Colonic mucosa (tissue), 4 donors: ENCODE measurements around the gene PMEPA1. TPM values are rescaled to one million over a fixed set of nuclear protein-coding genes. Genes with fewer than 3 reads are reported as not detected.

Source experiments
- DNase-seq: peaks from one replicate; pipeline ENCODE4 v3.0.0-alpha.2; 2020
- H3K27ac ChIP-seq: fragments of 200-600 bp; one replicate; pipeline ENCODE4 v1.8.0; 2021
- H3K27me3 ChIP-seq: fragments of 200-600 bp; one replicate; pipeline ENCODE4 v1.8.0; 2021
- H3K36me3 ChIP-seq: fragments of 200-600 bp; one replicate; pipeline ENCODE4 v1.8.0; 2021
- H3K4me1 ChIP-seq: fragments of 200-600 bp; one replicate; pipeline ENCODE4 v1.8.0; 2021; ENCODE audit warnings: mild to moderate bottlenecking
- H3K4me3 ChIP-seq: fragments of 200-600 bp; one replicate; pipeline ENCODE4 v1.8.0; 2021
- H3K9ac ChIP-seq, 2 donors: one replicate each; pipeline ENCODE4 v1.7.0; 2013; ENCODE audit warnings: control low read depth in 2 of 2, low read depth in 2 of 2, low read length in 2 of 2
- H3K9me3 ChIP-seq: fragments of 200-600 bp; one replicate; pipeline ENCODE4 v1.8.0; 2021
- intact Hi-C: fragments of 100-400 bp; cut with DNase I; formaldehyde crosslinking; loops from one replicate; pipeline ENCODE4 v1.14.1; 2022
- total RNA-seq, 2 donors: library from RNA; stranded (reverse); fragmentation: NEBNext Ultra II Directional in 1 of 2; extraction: Animal tissue kit (Norgen Biotek cat#: 25700) in 1 of 2; gene quantifications; one replicate each; pipeline ENCODE4 v1.2.1, GENCODE V29; 2021
- TF ChIP-seq, protein P1 (sequence below): fragments of 200-600 bp; IDR thresholded peaks from one replicate; pipeline ENCODE4 v1.8.0; 2022; ENCODE audit warnings: antibody characterized with exemption, mild to moderate bottlenecking
- donor health status: healthy.
- donor health status: DM: no; HTN: no; CAD: no.
- donor health status: DM: no; HTN: no; CAD: no.

PMEPA1 gene
- total RNA-seq, 2 donors from 2014 or later = 13.0 to 26.1 TPM

DNA sequence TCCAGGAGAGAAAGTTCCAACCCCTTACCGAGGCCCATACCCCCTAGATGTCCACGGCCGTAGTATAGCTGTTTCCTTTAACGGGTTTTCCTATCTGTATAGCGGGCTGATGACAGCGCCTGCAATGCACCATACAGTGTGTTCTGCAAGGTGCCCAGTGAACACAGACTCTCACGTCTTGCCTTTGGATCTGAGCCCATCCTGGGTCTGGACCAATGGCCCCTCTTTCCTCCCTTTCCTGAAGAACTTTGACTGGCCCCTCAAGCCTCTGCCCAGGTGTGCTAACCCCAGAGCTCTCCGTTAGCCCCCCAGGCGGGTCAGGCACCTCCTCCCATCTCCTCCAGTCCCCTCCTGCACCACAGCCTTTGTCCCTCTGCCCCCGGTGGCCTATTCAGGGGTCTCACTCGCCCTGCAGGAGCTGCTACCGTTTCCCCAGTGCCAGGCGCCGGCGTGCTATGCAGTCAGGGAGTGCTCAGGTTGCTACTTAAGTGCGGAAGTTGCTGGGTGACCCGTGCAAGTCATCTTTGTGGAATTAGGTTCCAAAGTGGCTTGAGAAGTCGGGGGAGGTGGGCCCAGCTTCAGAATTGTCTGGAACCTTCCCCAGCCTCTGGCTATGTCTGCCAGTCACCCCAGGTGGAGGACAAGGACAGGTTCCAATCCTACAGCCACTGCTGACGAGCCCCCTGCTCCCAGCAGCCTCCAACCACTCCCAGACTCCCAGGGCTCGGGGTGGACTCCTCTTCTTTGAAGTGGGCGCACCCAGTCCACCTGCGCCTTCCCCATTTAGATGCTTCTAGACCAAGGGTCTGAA is 54.6 kb downstream of the PMEPA1 start:
- Histone ChIP-seq H3K27me3 (no peaks in the 10 kb centered on the region), H3K4me1 (no peaks in the 10 kb centered on the region), H3K9ac (peak overlapping the region in 1 of 2 donors; percentile 1), H3K4me3 (no peak overlapping the region), H3K36me3 (no peaks in the 10 kb centered on the region), H3K27ac (no peak overlapping the region), H3K9me3 (no peaks in the 10 kb centered on the region)
- intact Hi-C loops = loop anchor here (2.0 to 5.0 kb wide), 2 partner anchors 434 to 522 kb away; no protein-coding TSS in a partner anchor
- DNase-seq = peak; percentile 16
- TF ChIP-seq, protein P1, sequence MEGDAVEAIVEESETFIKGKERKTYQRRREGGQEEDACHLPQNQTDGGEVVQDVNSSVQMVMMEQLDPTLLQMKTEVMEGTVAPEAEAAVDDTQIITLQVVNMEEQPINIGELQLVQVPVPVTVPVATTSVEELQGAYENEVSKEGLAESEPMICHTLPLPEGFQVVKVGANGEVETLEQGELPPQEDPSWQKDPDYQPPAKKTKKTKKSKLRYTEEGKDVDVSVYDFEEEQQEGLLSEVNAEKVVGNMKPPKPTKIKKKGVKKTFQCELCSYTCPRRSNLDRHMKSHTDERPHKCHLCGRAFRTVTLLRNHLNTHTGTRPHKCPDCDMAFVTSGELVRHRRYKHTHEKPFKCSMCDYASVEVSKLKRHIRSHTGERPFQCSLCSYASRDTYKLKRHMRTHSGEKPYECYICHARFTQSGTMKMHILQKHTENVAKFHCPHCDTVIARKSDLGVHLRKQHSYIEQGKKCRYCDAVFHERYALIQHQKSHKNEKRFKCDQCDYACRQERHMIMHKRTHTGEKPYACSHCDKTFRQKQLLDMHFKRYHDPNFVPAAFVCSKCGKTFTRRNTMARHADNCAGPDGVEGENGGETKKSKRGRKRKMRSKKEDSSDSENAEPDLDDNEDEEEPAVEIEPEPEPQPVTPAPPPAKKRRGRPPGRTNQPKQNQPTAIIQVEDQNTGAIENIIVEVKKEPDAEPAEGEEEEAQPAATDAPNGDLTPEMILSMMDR = no peak

DNA sequence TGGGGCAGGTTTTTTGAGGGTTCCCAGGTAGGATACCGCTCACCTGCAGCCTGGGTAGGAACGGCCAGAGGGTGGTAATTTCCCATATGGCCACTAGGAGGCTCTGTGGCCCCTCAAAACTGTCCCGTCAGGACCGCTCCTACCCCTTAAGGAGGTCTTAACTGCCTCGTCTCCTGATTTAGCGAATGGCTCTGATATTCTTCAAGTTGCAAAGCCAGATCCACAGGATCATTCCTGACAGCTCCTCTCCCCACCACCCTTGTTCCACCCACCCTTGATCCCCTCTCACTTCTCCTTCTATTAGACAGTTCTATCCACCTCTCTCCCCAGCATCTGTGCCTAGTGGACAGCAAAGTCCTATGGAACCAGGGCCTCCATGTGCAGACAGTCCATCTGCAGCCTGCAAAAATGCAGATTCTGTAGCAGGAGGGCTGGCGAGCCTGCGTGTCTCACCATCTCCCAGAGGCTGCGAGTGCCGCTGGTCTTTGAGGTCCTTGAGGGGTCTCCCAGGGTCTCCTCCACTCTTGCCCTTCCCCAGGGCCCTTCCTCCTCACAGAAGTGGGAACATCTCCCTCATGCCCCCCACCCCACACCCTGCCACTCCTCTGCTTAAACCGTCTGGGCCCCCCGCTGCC is 55.3 kb downstream of the PMEPA1 start:
- Histone ChIP-seq H3K36me3 (no peaks in the 10 kb centered on the region), H3K9ac (no peak overlapping the region), H3K9me3 (no peaks in the 10 kb centered on the region), H3K27ac (no peak overlapping the region), H3K4me3 (no peak overlapping the region), H3K27me3 (no peaks in the 10 kb centered on the region), H3K4me1 (no peaks in the 10 kb centered on the region)
- TF ChIP-seq, protein P1 = peak; percentile 89
- intact Hi-C loops = loop anchor here (2.0 kb wide), 1 partner anchor 434 kb away; no protein-coding TSS in a partner anchor
- peak; percentile 61 for DNase-seq

DNA sequence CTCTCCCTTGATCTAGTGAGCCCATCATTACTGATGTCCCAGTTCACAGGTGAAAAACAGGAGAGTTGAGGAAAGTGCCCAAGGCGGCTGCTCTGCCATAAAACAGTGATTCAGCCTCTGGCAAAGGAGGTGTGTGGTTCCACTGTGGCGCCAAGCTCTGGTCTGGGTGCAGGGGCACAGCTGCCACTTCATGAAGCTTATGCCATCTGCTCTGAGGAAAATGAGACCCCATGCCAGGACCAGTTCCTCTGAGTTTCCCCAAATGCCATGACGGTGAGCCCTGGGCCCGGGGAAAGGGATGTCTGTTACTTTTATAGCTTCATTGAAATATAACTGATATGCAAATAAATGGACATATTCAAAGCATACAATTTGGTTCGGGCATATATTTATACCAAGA is 55.9 kb downstream of the PMEPA1 start:
- DNase-seq = peak; percentile 16
- H3K9ac ChIP-seq = no peak overlapping the region

DNA sequence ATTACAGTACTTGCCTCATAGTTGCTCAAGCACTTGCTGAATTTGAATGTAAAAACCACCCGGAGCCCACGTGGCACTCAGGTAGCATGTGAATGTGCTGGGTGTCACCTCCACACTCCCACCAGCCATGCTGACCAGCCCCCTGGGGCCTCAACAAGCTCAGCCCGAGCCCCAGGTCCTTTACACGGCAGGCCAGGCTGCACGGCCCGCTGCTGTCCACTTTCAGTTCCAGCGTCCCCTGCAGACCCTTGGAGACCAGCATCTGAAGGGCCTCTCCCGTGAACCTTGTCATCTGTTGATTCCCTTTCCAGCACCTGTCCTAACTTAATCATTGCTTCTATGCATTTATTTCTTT is 56.3 kb downstream of the PMEPA1 start:
- TF ChIP-seq, protein P1 = no peak
- H3K4me3 ChIP-seq = no peak overlapping the region
- H3K36me3 ChIP-seq = no peaks in the 10 kb centered on the region
- H3K9me3 ChIP-seq = no peaks in the 10 kb centered on the region
- no peaks in the 10 kb centered on the region for H3K4me1 ChIP-seq
- no peak overlapping the region for H3K27ac ChIP-seq
- intact Hi-C loops = no loop called here
- no peak overlapping the region for H3K9ac ChIP-seq
- no peak for DNase-seq
- no peaks in the 10 kb centered on the region for H3K27me3 ChIP-seq

More for the DNA sequence above, 55.9 kb downstream of the PMEPA1 start:
- Histone ChIP-seq H3K27ac (no peak overlapping the region), H3K27me3 (no peaks in the 10 kb centered on the region), H3K4me3 (no peak overlapping the region), H3K4me1 (no peaks in the 10 kb centered on the region), H3K9me3 (no peaks in the 10 kb centered on the region), H3K36me3 (no peaks in the 10 kb centered on the region)
- intact Hi-C loops = loop anchor here (2.0 kb wide), 1 partner anchor 435 kb away; no protein-coding TSS in a partner anchor
- TF ChIP-seq, protein P1 = no peak

DNA sequence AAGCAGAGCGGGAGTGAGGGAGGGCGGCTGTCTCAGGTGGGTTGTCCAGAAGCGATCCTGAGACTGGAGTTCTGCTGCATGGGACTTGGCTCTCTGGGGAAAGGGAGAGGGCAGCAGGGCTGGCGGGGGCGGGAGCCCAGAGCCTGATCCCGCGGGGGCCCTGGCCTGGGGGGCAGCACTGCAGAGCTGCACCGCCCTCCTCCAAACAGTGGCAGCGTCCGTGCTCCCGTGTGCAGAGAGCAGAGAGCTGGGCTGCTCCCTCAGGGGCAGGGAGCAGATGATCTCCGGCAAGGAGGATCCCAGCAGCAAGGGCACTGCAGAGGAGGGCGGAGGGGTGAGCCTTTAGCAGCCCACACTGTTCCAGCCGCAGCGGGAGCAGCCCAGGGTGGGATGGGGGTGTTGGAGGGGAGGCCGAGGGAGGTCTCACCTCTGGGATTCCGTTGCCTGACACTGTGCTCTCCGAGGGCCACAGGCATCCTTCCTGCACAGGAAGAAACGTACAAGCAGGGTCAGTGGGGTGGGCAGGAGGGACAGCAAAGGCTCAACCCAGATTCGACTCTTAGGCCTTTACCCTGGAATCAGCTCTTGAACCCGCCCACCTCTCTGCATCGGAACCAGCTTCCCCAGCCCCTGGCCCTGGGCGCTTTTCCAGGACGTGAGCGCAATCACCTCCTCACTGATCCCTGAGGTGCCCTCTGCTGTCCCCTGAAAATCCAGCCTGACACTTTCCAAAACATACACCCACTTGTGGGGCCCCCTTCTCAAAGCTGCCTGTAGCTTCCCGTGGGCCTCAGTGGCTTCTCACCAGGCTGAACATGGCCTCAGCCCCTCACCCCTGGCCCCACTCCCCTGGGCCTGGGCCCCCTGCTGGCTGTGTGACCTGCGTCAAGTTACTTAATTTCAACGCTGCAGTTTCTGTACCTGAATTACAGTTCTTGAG is 56.9 kb downstream of the PMEPA1 start:
- no peak overlapping the region for H3K4me3 ChIP-seq
- peak; percentile 16 for DNase-seq
- TF ChIP-seq, protein P1 = no peak
- no peak overlapping the region for H3K27ac ChIP-seq
- H3K9ac ChIP-seq = no peak overlapping the region
- H3K9me3 ChIP-seq = no peaks in the 10 kb centered on the region
- H3K27me3 ChIP-seq = no peaks in the 10 kb centered on the region
- no peaks in the 10 kb centered on the region for H3K4me1 ChIP-seq
- intact Hi-C loops = no loop called here
- no peaks in the 10 kb centered on the region for H3K36me3 ChIP-seq
